Choroid plexus epithelial cell (primary cell): ENCODE data around the gene KLF11.

Experiments
- DNase-seq: peaks from one replicate; pipeline ENCODE4 v3.0.0-alpha.2; 2010; ENCODE audit warnings: low read depth
- H3K4me3 ChIP-seq: 2 replicates; pipeline ENCODE4 v1.5.1; 2011; ENCODE audit warnings: low read depth, mild to moderate bottlenecking, control low read depth, low read length, moderate library complexity
- TF ChIP-seq, protein P1 (sequence below): conservative IDR thresholded peaks from 2 replicates; pipeline ENCODE4 v1.5.1; 2011; ENCODE audit warnings: low read depth, mild to moderate bottlenecking, control low read depth, inconsistent platforms, low read length, moderate library complexity

Gene KLF11

DNA sequence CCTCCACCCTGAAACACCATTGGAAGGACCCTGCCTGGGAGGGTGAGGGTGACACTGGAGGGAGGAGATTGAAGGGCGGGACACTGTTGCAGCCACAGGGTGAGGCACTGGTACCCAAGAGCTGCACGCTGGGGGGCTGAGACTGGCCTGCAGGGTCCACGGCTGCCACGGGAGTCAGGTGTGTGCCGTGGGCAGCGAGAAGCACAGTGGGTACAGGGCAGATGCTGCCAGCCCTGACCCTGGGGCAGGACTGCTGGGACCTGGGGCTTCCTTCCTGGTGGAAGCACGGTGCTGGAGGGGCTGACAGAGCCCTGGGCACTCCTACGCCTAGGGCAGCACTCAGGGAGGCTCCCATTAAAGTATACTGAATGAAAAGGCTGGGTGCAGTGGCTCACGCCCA is 20.2 kb downstream of the KLF11 start:
- TF ChIP-seq, protein P1, sequence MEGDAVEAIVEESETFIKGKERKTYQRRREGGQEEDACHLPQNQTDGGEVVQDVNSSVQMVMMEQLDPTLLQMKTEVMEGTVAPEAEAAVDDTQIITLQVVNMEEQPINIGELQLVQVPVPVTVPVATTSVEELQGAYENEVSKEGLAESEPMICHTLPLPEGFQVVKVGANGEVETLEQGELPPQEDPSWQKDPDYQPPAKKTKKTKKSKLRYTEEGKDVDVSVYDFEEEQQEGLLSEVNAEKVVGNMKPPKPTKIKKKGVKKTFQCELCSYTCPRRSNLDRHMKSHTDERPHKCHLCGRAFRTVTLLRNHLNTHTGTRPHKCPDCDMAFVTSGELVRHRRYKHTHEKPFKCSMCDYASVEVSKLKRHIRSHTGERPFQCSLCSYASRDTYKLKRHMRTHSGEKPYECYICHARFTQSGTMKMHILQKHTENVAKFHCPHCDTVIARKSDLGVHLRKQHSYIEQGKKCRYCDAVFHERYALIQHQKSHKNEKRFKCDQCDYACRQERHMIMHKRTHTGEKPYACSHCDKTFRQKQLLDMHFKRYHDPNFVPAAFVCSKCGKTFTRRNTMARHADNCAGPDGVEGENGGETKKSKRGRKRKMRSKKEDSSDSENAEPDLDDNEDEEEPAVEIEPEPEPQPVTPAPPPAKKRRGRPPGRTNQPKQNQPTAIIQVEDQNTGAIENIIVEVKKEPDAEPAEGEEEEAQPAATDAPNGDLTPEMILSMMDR: no peak
- no peak overlapping the region for H3K4me3 ChIP-seq
- DNase-seq: no peak

DNA sequence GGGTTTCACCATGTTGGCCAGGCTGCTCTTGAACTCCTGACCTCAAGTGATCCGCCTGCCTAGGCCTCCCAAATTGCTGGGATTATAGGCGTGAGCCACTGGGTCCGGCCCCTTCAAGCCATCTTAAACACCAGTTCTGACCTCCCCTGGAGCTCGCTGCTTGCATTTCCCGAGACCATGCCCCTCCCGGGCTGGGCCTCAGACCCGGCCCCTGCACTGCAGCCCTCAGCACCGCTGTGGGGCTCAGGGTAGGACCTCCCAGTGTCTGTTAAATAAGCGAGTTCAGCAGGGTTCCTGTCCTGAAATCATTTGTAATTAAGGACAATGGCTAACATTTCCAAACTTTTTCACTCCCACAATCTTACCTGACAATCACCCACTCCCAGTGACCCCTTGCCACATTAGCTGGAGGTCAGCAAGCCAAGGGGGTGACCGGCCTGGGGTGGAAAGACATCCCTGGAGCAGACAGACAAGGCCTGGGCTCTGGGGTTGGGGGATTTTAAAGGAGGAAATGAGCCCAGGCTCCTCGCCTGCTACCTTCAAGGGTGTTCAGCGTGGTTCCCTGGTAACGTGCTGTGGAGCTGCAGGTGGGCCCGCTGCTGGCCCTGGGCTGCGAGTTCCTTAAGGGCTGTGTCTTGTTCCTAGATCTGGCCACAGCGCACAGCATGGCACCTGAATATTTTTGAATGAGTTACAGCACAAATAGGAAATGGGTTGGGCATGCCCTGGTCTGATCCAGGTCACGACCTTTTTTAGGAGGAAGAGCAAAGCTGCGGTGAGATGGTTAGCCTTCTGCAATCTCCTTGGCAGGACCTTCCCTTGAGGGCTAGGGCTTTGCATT is 21.8 kb downstream of the KLF11 start:
- DNase-seq: no peak
- TF ChIP-seq, protein P1: no peak
- H3K4me3 ChIP-seq: no peak overlapping the region

DNA sequence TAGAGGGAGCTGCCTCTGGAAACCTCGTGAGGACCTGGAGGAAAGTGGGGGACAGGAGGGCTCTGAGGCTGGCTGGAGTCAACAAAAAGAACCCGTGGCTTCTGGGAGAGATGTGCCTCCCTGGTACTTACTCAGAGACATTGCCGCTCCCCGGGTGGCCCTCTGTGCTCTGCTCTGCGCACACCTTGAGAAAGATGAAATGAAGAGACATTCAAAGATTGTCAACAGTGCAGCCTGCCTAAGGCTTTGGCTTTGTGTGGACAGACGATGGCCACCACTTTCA is 22.4 kb downstream of the KLF11 start:
- H3K4me3 ChIP-seq: no peak overlapping the region
- no peak for DNase-seq
- TF ChIP-seq, protein P1: no peak

DNA sequence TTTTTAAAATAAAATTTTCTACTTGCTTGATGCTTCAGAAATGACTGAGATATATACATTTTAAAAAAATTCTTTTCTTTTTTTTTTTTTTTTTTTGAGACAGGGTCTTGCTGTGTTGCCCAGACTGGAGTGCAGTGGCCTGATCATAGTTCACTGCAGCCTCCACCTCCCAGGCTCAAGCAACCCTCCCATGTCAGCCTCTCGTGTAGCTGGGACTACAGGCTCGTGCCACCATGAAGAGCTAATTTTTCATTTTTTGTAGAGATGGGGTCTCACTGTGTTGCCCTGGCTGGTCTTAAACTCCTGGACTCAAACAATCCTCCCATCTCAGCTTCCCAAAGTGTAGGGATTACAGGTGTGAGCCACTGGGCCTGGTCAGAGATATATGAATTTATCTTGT is 24.0 kb downstream of the KLF11 start:
- DNase-seq: no peak
- H3K4me3 ChIP-seq: no peak overlapping the region
- TF ChIP-seq, protein P1: no peak

GRCh38 chr2:10067881-10068280 is 24.5 kb downstream of the KLF11 start:
- H3K4me3 ChIP-seq: no peak overlapping the region
- DNase-seq: no peak
- TF ChIP-seq, protein P1: no peak

- no peak for DNase-seq
- TF ChIP-seq, protein P1: no peak
- no peak overlapping the region for H3K4me3 ChIP-seq
Observed at GRCh38 chr2:10071176-10071575, 27.8 kb downstream of the KLF11 start.

- H3K4me3 ChIP-seq: no peak overlapping the region
- no peak for DNase-seq
- TF ChIP-seq, protein P1: no peak
Observed at GRCh38 chr2:10071595-10071994, 28.2 kb downstream of the KLF11 start.
